ENCODE data around the gene TMEM132D. TPM values are rescaled to one million over a fixed set of nuclear protein-coding genes. Genes with fewer than 3 reads are reported as not detected.
A peak's percentile ranks its signal among the peaks of the same experiment; 100 is the strongest.

TMEM132D gene
- total RNA-seq, 2 donors from 2014 or later: 4.4 to 14.2 TPM

DNA sequence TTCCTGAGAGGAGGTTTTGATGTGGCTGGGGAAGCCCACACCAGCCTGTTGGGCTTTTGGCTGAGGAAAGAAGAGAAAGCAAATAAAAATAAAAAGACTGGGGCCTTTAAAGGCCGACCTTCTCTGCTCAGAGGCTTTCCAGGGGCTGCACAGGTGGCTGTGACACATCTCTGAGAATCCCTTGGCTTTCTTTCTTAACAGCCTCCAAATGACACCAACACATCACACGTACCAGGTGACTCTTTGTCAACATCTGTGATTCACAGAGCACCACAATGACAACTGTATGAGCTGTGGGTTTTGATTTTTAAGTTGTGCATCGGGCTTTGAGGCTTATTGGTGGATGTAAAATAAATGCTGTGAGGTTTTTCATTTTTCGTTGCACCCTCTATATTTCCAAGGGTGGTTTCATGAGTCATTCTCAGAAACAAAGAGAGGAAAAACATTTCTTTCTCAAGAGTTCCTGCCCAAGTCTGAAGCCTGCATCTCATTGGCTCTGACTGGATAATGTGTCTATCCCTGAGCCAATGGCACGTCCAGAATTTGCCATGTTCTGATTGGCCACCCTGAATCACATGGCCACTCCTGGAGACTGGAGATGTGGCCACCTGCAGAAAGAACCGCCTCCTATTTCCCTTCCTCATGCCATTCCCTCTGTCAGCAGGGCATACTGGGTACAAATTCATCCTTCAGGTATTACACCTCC is 701.6 kb downstream of the TMEM132D start:
- peaks cover 18% of the 10 kb centered on the region for H3K36me3 Mint-ChIP-seq (ENCODE audit: low read depth)
- H3K27ac Mint-ChIP-seq: no peak overlapping the region
- Histone ChIP-seq H3K4me3 (ENCODE audit: low read length) (no peak overlapping the region), H3K36me3 (ENCODE audit: control insufficient read depth, insufficient read depth, low read length) (no peaks in the 10 kb centered on the region), H3K27me3 (ENCODE audit: control insufficient read depth, insufficient read depth, low read length, poor library complexity, severe bottlenecking) (no peaks in the 10 kb centered on the region), H3K4me1 (ENCODE audit: control insufficient read depth, insufficient read depth, low read length) (no peaks in the 10 kb centered on the region), H3K27ac (ENCODE audit: low read depth, low read length) (no peak overlapping the region), H3K9me3 (ENCODE audit: control insufficient read depth, low read length) (peaks cover 14% of the 10 kb centered on the region), H3K9ac (ENCODE audit: extremely low read depth, low read length, poor library complexity, severe bottlenecking) (no peak overlapping the region)
- peaks cover 7% of the 10 kb centered on the region for H3K4me1 Mint-ChIP-seq
- 61 to 72% methylated on average over 3 to 6 of the region's 6 CpGs for WGBS, 2 experiments (ENCODE audit: insufficient coverage in 1 of 2, insufficient read length in 1 of 2)
- TF ChIP-seq CTCF (conservative IDR thresholded peaks at IDR 0.05): no peak
- peak; percentile 48 for DNase-seq
- H3K27me3 Mint-ChIP-seq (ENCODE audit: insufficient read depth): peaks cover 3% of the 10 kb centered on the region
- H3K4me3 Mint-ChIP-seq: no peak overlapping the region
- H3K9me3 Mint-ChIP-seq: peaks cover 13% of the 10 kb centered on the region

DNA sequence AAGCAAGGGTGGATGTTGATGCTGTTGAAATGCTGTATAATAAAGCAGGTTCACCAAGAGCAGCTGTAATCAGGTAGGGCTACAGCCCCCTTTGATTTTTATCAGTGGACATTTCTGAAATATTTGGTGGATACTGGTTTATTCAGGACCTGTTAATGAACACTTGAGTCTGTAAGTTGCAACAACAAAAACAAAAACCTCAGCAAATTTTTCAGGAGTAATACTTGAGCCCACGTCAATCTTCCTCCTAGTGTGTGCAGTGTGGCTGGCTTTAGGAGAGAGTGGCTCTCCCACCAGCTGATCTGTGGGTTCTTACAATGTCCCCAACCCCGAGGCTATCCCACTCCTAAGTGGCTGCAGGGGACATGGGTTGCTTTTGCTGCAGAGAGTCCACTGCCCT is 702.8 kb downstream of the TMEM132D start:
- Histone ChIP-seq H3K4me1 (ENCODE audit: control insufficient read depth, insufficient read depth, low read length) (no peaks in the 10 kb centered on the region), H3K9me3 (ENCODE audit: control insufficient read depth, low read length) (peaks cover 14% of the 10 kb centered on the region), H3K9ac (ENCODE audit: extremely low read depth, low read length, poor library complexity, severe bottlenecking) (no peak overlapping the region), H3K36me3 (ENCODE audit: control insufficient read depth, insufficient read depth, low read length) (no peaks in the 10 kb centered on the region), H3K27me3 (ENCODE audit: control insufficient read depth, insufficient read depth, low read length, poor library complexity, severe bottlenecking) (no peaks in the 10 kb centered on the region), H3K4me3 (ENCODE audit: low read length) (no peak overlapping the region), H3K27ac (ENCODE audit: low read depth, low read length) (no peak overlapping the region)
- no peak for TF ChIP-seq CTCF (conservative IDR thresholded peaks at IDR 0.05)
- Mint-ChIP-seq H3K4me3 (no peak overlapping the region), H3K4me1 (peaks cover 7% of the 10 kb centered on the region), H3K27me3 (ENCODE audit: insufficient read depth) (peaks cover 3% of the 10 kb centered on the region), H3K9me3 (peaks cover 13% of the 10 kb centered on the region), H3K27ac (no peak overlapping the region), H3K36me3 (ENCODE audit: low read depth) (peaks cover 18% of the 10 kb centered on the region)
- WGBS, 2 experiments (ENCODE audit: insufficient coverage in 1 of 2, insufficient read length in 1 of 2): 93 to 95% methylated on average over 2 of the region's 2 CpGs
- DNase-seq: peak; percentile 10

GRCh38 chr12:129200576-129200975 is 703.2 kb downstream of the TMEM132D start:
- Histone ChIP-seq H3K4me1 (ENCODE audit: control insufficient read depth, insufficient read depth, low read length) (no peaks in the 10 kb centered on the region), H3K27ac (ENCODE audit: low read depth, low read length) (no peak overlapping the region), H3K27me3 (ENCODE audit: control insufficient read depth, insufficient read depth, low read length, poor library complexity, severe bottlenecking) (no peaks in the 10 kb centered on the region), H3K4me3 (ENCODE audit: low read length) (no peak overlapping the region), H3K9ac (ENCODE audit: extremely low read depth, low read length, poor library complexity, severe bottlenecking) (no peak overlapping the region), H3K36me3 (ENCODE audit: control insufficient read depth, insufficient read depth, low read length) (no peaks in the 10 kb centered on the region), H3K9me3 (ENCODE audit: control insufficient read depth, low read length) (peaks cover 14% of the 10 kb centered on the region)
- peaks cover 3% of the 10 kb centered on the region for H3K27me3 Mint-ChIP-seq (ENCODE audit: insufficient read depth)
- 82 to 92% methylated on average over 6 to 8 of the region's 8 CpGs for WGBS, 2 experiments (ENCODE audit: insufficient coverage in 1 of 2, insufficient read length in 1 of 2)
- no peak overlapping the region for H3K27ac Mint-ChIP-seq
- no peak for TF ChIP-seq CTCF (conservative IDR thresholded peaks at IDR 0.05)
- H3K9me3 Mint-ChIP-seq: peaks cover 13% of the 10 kb centered on the region
- DNase-seq: peak; percentile 39
- H3K36me3 Mint-ChIP-seq (ENCODE audit: low read depth): peaks cover 18% of the 10 kb centered on the region
- H3K4me3 Mint-ChIP-seq: no peak overlapping the region
- peaks cover 7% of the 10 kb centered on the region for H3K4me1 Mint-ChIP-seq
